ENCODE results near the gene SPNS2. TPM values are rescaled to one million over a fixed set of nuclear protein-coding genes. Genes with fewer than 3 reads are reported as not detected.

The SPNS2 gene
- total RNA-seq, 1 experiment from 2014 or later, result 28.3 TPM

DNA sequence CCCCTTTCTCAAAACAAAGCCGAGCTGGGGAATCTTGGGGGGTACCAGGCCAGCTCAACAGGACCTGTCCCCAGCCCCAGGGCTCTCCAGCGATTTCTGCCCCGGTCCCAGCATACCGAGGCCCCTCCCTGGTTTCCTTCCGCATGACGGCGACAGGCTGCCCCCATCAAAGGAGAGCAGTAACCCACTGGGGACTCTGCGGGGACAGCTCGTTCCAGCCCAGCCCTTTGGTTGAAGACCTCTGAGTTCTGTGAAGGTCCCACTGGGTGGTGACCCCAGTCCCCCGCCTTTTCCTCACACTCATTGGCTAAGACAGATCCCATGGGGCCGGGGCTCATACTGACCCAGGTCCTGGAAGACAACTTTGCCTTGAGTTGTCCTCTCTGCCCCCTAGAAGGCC, 89.7 kb downstream of the SPNS2 start:
- DNase-seq (ENCODE audit: low spot score), result no peak

Other genes with a start within 250 kb of the SPNS2 start
- 16.5 and 21.3 TPM in 2 replicates for gene ANKFY1, start 234.9 kb upstream of the SPNS2 start, total RNA-seq (2014; rRNA removed; shearing (Covaris generic))
- gene UBE2G1, start 132.2 kb upstream of the SPNS2 start, total RNA-seq (2014; rRNA removed; shearing (Covaris generic)), result 76.8 and 79.0 TPM in 2 replicates
- 1.1 and 1.8 TPM in 2 replicates for gene SPNS3, start 64.9 kb upstream of the SPNS2 start, total RNA-seq (2014; rRNA removed; shearing (Covaris generic))
- gene MYBBP1A, start 56.5 kb downstream of the SPNS2 start, total RNA-seq (2014; rRNA removed; shearing (Covaris generic)), result 59.0 and 63.5 TPM in 2 replicates
- gene GGT6, start 61.7 kb downstream of the SPNS2 start, total RNA-seq (2014; rRNA removed; shearing (Covaris generic)), result not detected in 2 replicates
- gene SMTNL2, start 85.6 kb downstream of the SPNS2 start, total RNA-seq (2014; rRNA removed; shearing (Covaris generic)), result 0.34 and 1.8 TPM in 2 replicates
- gene ALOX15, start 142.8 kb downstream of the SPNS2 start, total RNA-seq (2014; rRNA removed; shearing (Covaris generic)), result not detected in 2 replicates
- 23.5 and 29.5 TPM in 2 replicates for gene PELP1, start 205.3 kb downstream of the SPNS2 start, total RNA-seq (2014; rRNA removed; shearing (Covaris generic))
- gene ARRB2, start 211.8 kb downstream of the SPNS2 start, total RNA-seq (2014; rRNA removed; shearing (Covaris generic)), result 6.7 and 12.3 TPM in 2 replicates
- gene MED11, start 232.5 kb downstream of the SPNS2 start, total RNA-seq (2014; rRNA removed; shearing (Covaris generic)), result 29.9 and 33.3 TPM in 2 replicates
- gene ZMYND15, start 241.0 kb downstream of the SPNS2 start, total RNA-seq (2014; rRNA removed; shearing (Covaris generic)), result 0.07 and 0.21 TPM in 2 replicates
- 5.1 and 8.1 TPM in 2 replicates for gene CXCL16, start 241.0 kb downstream of the SPNS2 start, total RNA-seq (2014; rRNA removed; shearing (Covaris generic))

All from A172 (cell line).